ENCODE results near the gene SLC22A23.

- TF ChIP-seq YY1 (IDR thresholded peaks at IDR 0.05; ENCODE audit: insufficient read depth, insufficient read length): no peak
- no peak for TF ChIP-seq SUZ12 (IDR thresholded peaks at IDR 0.05; ENCODE audit: extremely low read depth, insufficient read depth, insufficient read length)
- no peak for TF ChIP-seq ZNF274 (IDR thresholded peaks at IDR 0.05; ENCODE audit: low read depth, low read length)
Observed at GRCh38 chr6:3496395-3496794, 39.5 kb upstream of the SLC22A23 start.
